Left lung (tissue), 10 donors: ENCODE data around the gene TCF19. TPM values are rescaled to one million over a fixed set of nuclear protein-coding genes. Genes with fewer than 3 reads are reported as not detected.

Experiments used
- ATAC-seq: fragments of 200-7000 bp; cut with Tn5 transposase; one replicate; pipeline ENCODE4 v1.9.1; 2020; ENCODE audit warnings: moderate library complexity
- DNase-seq, 4 donors: peaks; one replicate each; pipeline ENCODE4 v3.0.0-alpha.2; 2013 to 2020
- H3K27ac ChIP-seq, 2 donors: fragments of 200-600 bp; sonication (generic) in 1 of 2; one replicate each; pipeline versions ENCODE4 v1.5.0 to v1.8.0; 2020 to 2021
- H3K27me3 ChIP-seq, 2 donors: fragments of 200-600 bp; sonication (generic) in 1 of 2; one replicate each; pipeline versions ENCODE4 v1.5.0 to v1.8.0; 2020 to 2021
- H3K36me3 ChIP-seq, 2 donors: fragments of 200-600 bp; sonication (generic) in 1 of 2; one replicate each; pipeline versions ENCODE4 v1.5.0 to v1.8.0; 2020 to 2021
- H3K4me1 ChIP-seq, 2 donors: fragments of 200-600 bp; one replicate each; pipeline ENCODE4 v1.8.0; 2021
- H3K4me3 ChIP-seq, 2 donors: fragments of 200-600 bp; sonication (generic) in 1 of 2; one replicate each; pipeline versions ENCODE4 v1.5.0 to v1.8.0; 2020 to 2021; ENCODE audit warnings: mild to moderate bottlenecking in 1 of 2
- H3K9me3 ChIP-seq, 2 donors: fragments of 200-600 bp; sonication (generic) in 1 of 2; one replicate each; pipeline versions ENCODE4 v1.5.0 to v1.8.0; 2020 to 2021
- CTCF ChIP-seq, 2 donors: fragments of 200-600 bp; sonication (generic) in 1 of 2; IDR thresholded peaks; one replicate each; pipeline versions ENCODE4 v1.5.0 to v1.8.0; 2021; ENCODE audit warnings: antibody characterized with exemption in 2 of 2
- intact Hi-C, 2 donors: fragments of 100-400 bp; cut with DNase I; formaldehyde crosslinking; loops; one replicate each; pipeline versions ENCODE4 v1.11.2 to v1.14.2; 2022
- polyA plus RNA-seq, 6 donors: library from polyadenylated mRNA; unstranded; fragments of 120-200 nt; gene quantifications; one replicate each; pipeline ENCODE4 v1.2.1, GENCODE V29; 2013; ENCODE audit not compliant: insufficient read length in 6 of 6
- total RNA-seq, 2 donors: library from RNA; stranded (reverse); fragmentation: NEBNext Ultra II Directional; extraction: Animal tissue kit (Norgen Biotek cat#: 25700); gene quantifications; one replicate each; pipeline ENCODE4 v1.2.1, GENCODE V29; 2021
- donor health status: DM: no; HTN: yes; CAD: no.
- donor health status: DM: no; HTN: no; CAD: no.

Gene TCF19
- total and polyA plus RNA-seq, 8 donors: 15.8 to 26.4 (median 18.2) TPM

DNA sequence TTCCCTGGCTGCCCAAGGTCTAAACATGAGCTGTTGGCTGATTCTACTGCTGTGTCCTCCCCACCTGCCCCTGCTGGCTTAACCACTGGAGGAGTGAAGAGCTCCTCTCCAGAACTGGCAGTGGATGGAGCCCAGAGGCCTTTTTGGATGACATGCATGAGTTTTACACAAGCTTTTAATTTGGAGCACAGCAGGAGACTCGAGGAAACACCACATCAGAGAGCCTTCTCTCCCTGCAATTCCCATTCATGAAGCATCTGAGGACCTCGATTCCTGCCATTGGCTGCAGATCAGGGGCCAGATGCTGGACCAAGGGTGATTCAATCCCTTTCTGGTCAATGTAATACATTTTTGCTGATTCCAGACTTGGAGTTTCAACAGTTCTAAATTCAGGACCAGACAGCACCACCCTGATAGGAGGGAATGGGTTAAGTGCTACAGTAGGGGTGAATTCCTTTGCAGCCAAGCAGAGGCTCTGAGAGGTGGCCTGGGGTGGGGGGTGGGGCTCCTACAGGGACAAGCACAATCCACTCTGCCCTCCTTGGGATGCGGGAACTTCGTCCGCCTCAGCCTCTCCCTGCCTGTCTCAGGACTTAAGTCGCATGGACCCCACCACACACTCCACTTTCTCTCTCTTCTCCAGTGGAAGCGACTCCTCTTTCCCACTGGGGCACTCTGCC lies 44.4 kb upstream of the TCF19 start:
- no peak overlapping the region for H3K4me3 ChIP-seq
- H3K36me3 ChIP-seq: no peaks in the 10 kb centered on the region
- H3K27me3 ChIP-seq: peaks cover 0 to 3% of the 10 kb centered on the region in 2 donors
- no peaks in the 10 kb centered on the region for H3K9me3 ChIP-seq
- ATAC-seq (peak; percentile 32), DNase-seq (no peak)
- intact Hi-C loops: no loop called here
- H3K27ac ChIP-seq: peak overlapping the region; percentile 63 to 65
- TF ChIP-seq CTCF (IDR thresholded peaks at IDR 0.05): no peak
- H3K4me1 ChIP-seq: peaks cover 11 to 22% of the 10 kb centered on the region in 2 donors

- Histone ChIP-seq H3K27ac (peak within 1 kb of the TSS; percentile 63 to 65), H3K36me3 (no peaks in the 10 kb centered on the region)
Measured at GRCh38 chr6:31114541-31114878, 43.9 kb upstream of the TCF19 start, which contains the start of gene PSORS1C1. Gene PSORS1C1, plus strand, starts transcription at chr6:31114800. Its CDS starts 14,833 bp downstream, at chr6:31129633.

GRCh38 chr6:31114970-31115849 lies 43.2 kb upstream of the TCF19 start:
- peak; percentile 68 for ATAC-seq
- intact Hi-C loops: no loop called here
- Histone ChIP-seq H3K4me1 (peaks cover 11 to 22% of the 10 kb centered on the region in 2 donors), H3K27ac (peak overlapping the region; percentile 63 to 65), H3K27me3 (no peaks in the 10 kb centered on the region), H3K36me3 (no peaks in the 10 kb centered on the region), H3K9me3 (no peaks in the 10 kb centered on the region), H3K4me3 (no peak overlapping the region)
- DNase-seq: no peak
- TF ChIP-seq CTCF (IDR thresholded peaks at IDR 0.05): no peak

More at GRCh38 chr6:31114541-31114878, 43.9 kb upstream of the TCF19 start, which contains the start of gene PSORS1C1:
- no peaks in the 10 kb centered on the region for H3K9me3 ChIP-seq
- peaks cover 11 to 22% of the 10 kb centered on the region in 2 donors for H3K4me1 ChIP-seq
- DNase-seq (peak in 2 of 4 donors; percentile 84 to 89), ATAC-seq (peak; percentile 95)
- intact Hi-C loops: no loop called here
- H3K4me3 ChIP-seq: no peak within 1 kb of the TSS
- TF ChIP-seq CTCF (IDR thresholded peaks at IDR 0.05): no peak
- H3K27me3 ChIP-seq: peaks cover 0 to 3% of the 10 kb centered on the region in 2 donors

- Histone ChIP-seq H3K27ac (no peak overlapping the region), H3K36me3 (no peaks in the 10 kb centered on the region), H3K27me3 (no peaks in the 10 kb centered on the region), H3K9me3 (no peaks in the 10 kb centered on the region), H3K4me1 (peaks cover 11 to 22% of the 10 kb centered on the region in 2 donors), H3K4me3 (no peak overlapping the region)
- DNase-seq: no peak
- intact Hi-C loops: no loop called here
- no peak for ATAC-seq
- TF ChIP-seq CTCF (IDR thresholded peaks at IDR 0.05): no peak
Measured at GRCh38 chr6:31115941-31116560, 42.3 kb upstream of the TCF19 start.
